Type B pancreatic cell (in vitro differentiated cells): ENCODE results near the gene SERPINA3. TPM values are rescaled to one million over a fixed set of nuclear protein-coding genes. Genes with fewer than 3 reads are reported as not detected.
A peak's percentile ranks its signal among the peaks of the same experiment; 100 is the strongest.
"Not testable (repeated sequence)": the region's sequence is repeated elsewhere in the genome, so short reads cannot be mapped to it uniquely, and the experiment has no call there.

Source experiments
- DNase-seq: peaks from one replicate; pipeline ENCODE4 v3.0.0; 2021; ENCODE audit warnings: mixed read lengths; ENCODE audit not compliant: unreplicated experiment; ENCODE audit errors: extremely low spot score
- H3K27ac Mint-ChIP-seq: 2 replicates; pipeline ENCODE4 v1.8.0; 2021; ENCODE audit warnings: mild to moderate bottlenecking, mixed read lengths
- H3K27me3 Mint-ChIP-seq: 2 replicates; pipeline ENCODE4 v1.8.0; 2021; ENCODE audit warnings: mixed read lengths
- H3K36me3 Mint-ChIP-seq: 2 replicates; pipeline ENCODE4 v1.8.0; 2021; ENCODE audit warnings: mixed read lengths
- H3K4me1 Mint-ChIP-seq: one replicate; pipeline ENCODE4 v1.8.0; 2021; ENCODE audit warnings: mixed read lengths; ENCODE audit not compliant: unreplicated experiment
- H3K4me3 Mint-ChIP-seq: 2 replicates; pipeline ENCODE4 v1.8.0; 2021; ENCODE audit warnings: mild to moderate bottlenecking, mixed read lengths
- H3K9me3 Mint-ChIP-seq: 2 replicates; pipeline ENCODE4 v1.8.0; 2021; ENCODE audit warnings: mixed read lengths
- CTCF ChIP-seq: fragments of 200-600 bp; sonication (generic); conservative IDR thresholded peaks from 2 replicates; pipeline ENCODE4 v1.5.0; 2021; ENCODE audit warnings: antibody characterized with exemption, mild to moderate bottlenecking
- total RNA-seq: library from RNA; stranded (reverse); gene quantifications from 2 replicates; pipeline ENCODE4 v1.2.1, GENCODE V29; 2021; ENCODE audit warnings: low replicate concordance

Gene SERPINA3
- total RNA-seq, 1 donor from 2014 or later = 7.1 TPM

DNA sequence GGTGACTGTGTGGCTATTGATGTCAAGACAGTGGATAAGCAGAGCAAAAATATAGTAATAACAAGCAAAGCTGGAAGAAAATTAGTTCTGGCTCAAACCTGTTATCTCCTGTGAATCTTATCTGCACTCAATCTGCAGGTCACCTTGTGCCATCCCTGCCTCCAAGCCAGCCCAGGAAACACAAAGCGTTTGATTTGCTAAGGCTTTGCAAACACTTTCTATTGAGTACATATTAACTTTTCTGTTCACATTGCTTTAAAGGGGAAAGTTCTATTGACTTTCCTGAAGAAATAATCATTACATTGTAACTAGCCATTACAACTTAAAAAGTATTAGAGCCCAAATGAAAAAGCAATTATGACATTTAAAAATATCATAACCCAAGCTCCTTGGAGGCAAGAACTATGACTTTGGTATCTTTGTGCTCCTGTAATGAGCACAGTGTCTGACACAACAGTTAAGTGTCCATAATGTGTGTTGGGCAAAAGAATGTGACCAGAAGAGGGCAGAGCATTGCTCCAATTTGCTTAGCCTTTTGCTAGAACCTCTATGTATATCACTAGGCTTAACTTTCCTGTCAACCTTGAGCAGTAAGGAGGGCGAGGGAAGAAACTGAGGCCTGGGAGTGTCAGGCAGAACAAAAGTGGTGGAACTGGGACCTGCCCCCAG lies 24.7 kb downstream of the SERPINA3 start:
- H3K4me1 Mint-ChIP-seq = peaks cover 3% of the 10 kb centered on the region
- no peaks in the 10 kb centered on the region for H3K36me3 Mint-ChIP-seq
- no peak for DNase-seq
- peak; percentile 28 for TF ChIP-seq CTCF
- H3K27ac Mint-ChIP-seq = no peak overlapping the region
- no peaks in the 10 kb centered on the region for H3K9me3 Mint-ChIP-seq
- H3K4me3 Mint-ChIP-seq = no peak overlapping the region
- H3K27me3 Mint-ChIP-seq = peaks cover 7% of the 10 kb centered on the region

DNA sequence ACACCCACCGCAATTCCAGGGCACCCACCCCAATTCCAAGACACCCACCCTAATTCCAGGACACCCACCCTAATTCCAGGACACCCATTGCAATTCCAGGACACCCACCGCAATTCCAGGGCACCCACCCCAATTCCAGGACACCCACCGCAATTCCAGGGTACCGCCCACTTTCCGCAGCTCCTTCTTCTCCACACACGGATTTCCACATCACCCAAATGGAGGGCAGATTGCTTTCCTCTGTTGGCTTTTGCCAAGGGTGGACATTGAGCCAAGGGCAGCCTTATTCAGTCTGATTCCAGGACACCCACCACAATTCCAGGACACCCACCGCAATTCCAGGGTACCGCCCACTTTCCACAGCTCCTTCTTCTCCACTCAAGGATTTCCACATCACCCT lies 25.6 kb downstream of the SERPINA3 start:
- H3K4me3 Mint-ChIP-seq, H3K27ac Mint-ChIP-seq, H3K27me3 Mint-ChIP-seq, H3K9me3 Mint-ChIP-seq, DNase-seq, H3K36me3 Mint-ChIP-seq, H3K4me1 Mint-ChIP-seq: not testable (repeated sequence)

DNA sequence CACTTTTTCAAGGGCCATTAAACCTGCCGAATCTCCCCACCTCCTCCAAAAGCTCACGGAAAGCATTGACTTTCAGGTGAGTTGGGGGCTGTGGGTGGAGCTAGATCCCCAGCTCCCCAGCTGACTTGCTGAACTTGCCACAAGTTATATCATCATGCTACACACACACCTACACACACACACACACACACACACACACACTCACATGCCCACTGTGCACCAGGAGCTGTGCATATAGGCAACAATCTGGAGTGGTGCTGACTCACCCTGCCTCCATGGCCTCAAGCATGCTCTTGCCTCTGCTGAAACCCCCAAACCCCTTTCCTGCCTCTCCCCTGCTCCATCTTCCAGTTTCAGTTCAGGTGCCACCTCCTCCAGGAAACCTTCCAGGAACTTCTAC lies 26.1 kb downstream of the SERPINA3 start:
- H3K36me3 Mint-ChIP-seq = no peaks in the 10 kb centered on the region
- H3K27me3 Mint-ChIP-seq = peaks cover 6% of the 10 kb centered on the region
- no peaks in the 10 kb centered on the region for H3K9me3 Mint-ChIP-seq
- no peak overlapping the region for H3K4me3 Mint-ChIP-seq
- peaks cover 3% of the 10 kb centered on the region for H3K4me1 Mint-ChIP-seq
- H3K27ac Mint-ChIP-seq = no peak overlapping the region
- TF ChIP-seq CTCF = no peak
- no peak for DNase-seq

DNA sequence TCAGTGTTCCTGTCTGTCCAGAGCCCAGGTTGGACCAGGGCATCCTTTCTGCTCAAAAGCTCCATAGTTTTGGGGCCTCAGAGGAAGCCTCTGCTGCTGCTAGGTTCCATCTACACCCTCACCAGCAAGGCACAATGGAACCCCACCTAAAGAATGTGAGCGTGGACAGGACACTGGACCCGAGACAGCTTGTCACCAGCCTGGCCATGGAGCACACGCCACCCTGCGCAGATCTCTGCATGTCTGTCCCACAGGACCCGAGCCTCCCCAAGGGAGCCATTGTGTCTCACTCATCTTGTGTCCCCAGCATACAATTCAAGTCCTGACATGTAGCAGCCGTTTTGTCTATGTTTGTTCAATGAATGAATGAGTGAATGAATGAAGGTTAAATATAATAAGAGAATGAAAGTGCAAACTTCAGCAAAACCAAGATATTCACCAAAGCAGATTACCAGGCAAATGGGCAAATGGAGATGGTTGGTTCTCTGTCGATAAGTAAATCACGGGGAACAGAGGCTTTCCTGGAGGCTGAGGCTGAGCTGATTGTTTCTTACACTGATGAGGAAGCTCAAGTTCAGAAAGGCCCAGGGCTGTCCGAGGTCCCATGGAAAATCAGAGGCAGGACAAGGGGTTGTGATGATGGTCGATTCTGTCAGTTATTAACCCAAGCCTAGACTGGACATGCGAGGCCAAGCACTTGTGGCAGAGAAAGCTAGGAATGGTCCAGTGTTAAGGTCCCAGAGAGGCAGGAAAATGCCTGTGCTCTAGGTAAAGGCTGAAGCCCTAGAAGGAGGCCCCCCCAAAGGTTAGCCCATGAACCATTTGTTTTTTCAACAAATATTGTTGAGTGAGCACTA lies 27.0 kb downstream of the SERPINA3 start:
- Mint-ChIP-seq H3K4me3 (no peak overlapping the region), H3K9me3 (no peaks in the 10 kb centered on the region), H3K27me3 (no peaks in the 10 kb centered on the region), H3K27ac (no peak overlapping the region), H3K36me3 (no peaks in the 10 kb centered on the region), H3K4me1 (peaks cover 3% of the 10 kb centered on the region)
- TF ChIP-seq CTCF = no peak
- no peak for DNase-seq

DNA sequence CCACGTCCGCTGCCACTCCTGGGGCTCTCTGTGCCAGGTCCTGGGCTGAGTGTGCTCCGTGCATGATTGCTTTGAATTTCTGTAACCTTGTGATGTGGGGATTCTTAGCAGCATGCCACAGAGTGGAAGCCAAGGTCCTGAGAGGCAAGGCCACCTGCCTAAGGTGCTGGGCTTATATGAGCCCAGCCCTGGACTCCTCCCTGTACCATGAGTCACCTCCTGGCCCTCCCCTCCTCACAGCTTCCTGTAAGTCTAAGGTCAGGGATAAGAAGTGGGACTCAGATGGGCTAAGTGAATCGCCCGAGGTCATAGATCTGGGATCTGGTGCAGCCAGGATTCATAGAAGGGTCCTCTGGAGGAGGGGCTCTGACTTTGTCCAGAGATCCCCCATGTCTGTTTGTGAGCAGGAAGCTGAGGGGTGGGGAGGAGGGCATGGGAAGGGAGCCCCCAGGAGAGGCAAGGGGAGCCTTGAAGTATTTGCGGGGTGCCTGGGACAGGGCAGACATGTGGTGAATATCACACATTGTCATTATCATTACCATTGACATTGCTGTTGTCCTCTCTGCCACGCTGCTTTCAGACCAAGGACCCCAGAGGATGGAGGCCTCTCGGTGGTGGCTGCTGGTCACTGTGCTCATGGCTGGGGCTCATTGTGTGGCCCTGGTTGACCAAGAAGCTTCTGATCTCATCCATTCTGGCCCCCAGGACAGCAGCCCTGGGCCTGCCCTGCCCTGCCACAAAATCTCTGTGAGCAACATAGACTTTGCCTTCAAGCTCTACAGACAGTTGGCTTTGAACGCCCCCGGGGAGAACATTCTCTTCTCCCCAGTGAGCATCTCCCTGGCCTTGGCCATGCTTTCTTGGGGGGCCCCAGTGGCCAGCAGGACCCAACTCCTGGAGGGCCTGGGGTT lies 28.8 kb downstream of the SERPINA3 start:
- Mint-ChIP-seq H3K9me3 (no peaks in the 10 kb centered on the region), H3K27ac (no peak overlapping the region), H3K4me3 (no peak overlapping the region), H3K27me3 (peaks cover 3% of the 10 kb centered on the region), H3K36me3 (no peaks in the 10 kb centered on the region), H3K4me1 (no peaks in the 10 kb centered on the region)
- no peak for DNase-seq
- no peak for TF ChIP-seq CTCF
